H1 (cell line): ENCODE measurements around the gene GZMM.

Experiments used
- ATF3 ChIP-seq: IDR thresholded peaks from 2 replicates; pipeline ENCODE4 v1.6.1; 2011; ENCODE audit warnings: low read depth, mild to moderate bottlenecking, low read length; ENCODE audit not compliant: insufficient read depth
- BRCA1 ChIP-seq: IDR thresholded peaks from 2 replicates; pipeline ENCODE4 v1.6.1; 2012; ENCODE audit warnings: low read depth, low read length, improper control_type of control experiment
- CEBPB ChIP-seq: IDR thresholded peaks from 2 replicates; pipeline ENCODE4 v1.6.1; 2012; ENCODE audit warnings: low read depth, low read length
- CTCF ChIP-seq, 3 experiments: IDR thresholded peaks; 1 replicate in 2 of 3; 2 replicates in 1 of 3; pipeline versions ENCODE4 v1.5.1 to v1.6.1; 2011; ENCODE audit warnings: low read length in 3 of 3, mild to moderate bottlenecking in 3 of 3, inconsistent platforms in 2 of 3, low read depth in 1 of 3, moderate library complexity in 1 of 3; ENCODE audit not compliant: insufficient read depth in 1 of 3; ENCODE audit errors: control extremely low read depth in 1 of 3
- EZH2 ChIP-seq: fragments of 200-600 bp; sonication (generic); IDR thresholded peaks from 2 replicates; pipeline ENCODE4 v1.7.1; 2012; ENCODE audit warnings: low read depth, mild to moderate bottlenecking, moderate library complexity, low read length, inconsistent platforms; ENCODE audit not compliant: severe bottlenecking
- GABPA ChIP-seq: IDR thresholded peaks from 2 replicates; pipeline ENCODE4 v1.6.1; 2011; ENCODE audit warnings: mild to moderate bottlenecking, low read length, moderate library complexity, borderline replicate concordance; ENCODE audit not compliant: insufficient read depth
- KDM5A ChIP-seq: fragments of 200-600 bp; IDR thresholded peaks from 2 replicates; pipeline ENCODE4 v1.7.1; 2012; ENCODE audit warnings: mild to moderate bottlenecking, low read length, inconsistent platforms, mixed read lengths
- MAX ChIP-seq: IDR thresholded peaks from 2 replicates; pipeline ENCODE4 v1.6.1; 2012; ENCODE audit warnings: inconsistent platforms
- POLR2AphosphoS5 ChIP-seq: IDR thresholded peaks from 2 replicates; pipeline ENCODE4 v1.6.1; 2011; ENCODE audit warnings: low read depth, low read length
- RAD21 ChIP-seq, 2 experiments: IDR thresholded peaks in 1 of 2; conservative IDR thresholded peaks in 1 of 2; 2 replicates each; pipeline ENCODE4 v1.6.1; 2011; ENCODE audit warnings: low read depth in 2 of 2, low read length in 2 of 2, improper control_type of control experiment in 1 of 2, inconsistent platforms in 1 of 2, mild to moderate bottlenecking in 1 of 2, moderate library complexity in 1 of 2
- RNF2 ChIP-seq: fragments of 200-900, 300-1000 bp; sonication (generic); IDR thresholded peaks from 2 replicates; pipeline ENCODE4 v1.7.1; 2016; ENCODE audit warnings: borderline replicate concordance, low read depth, mild to moderate bottlenecking, antibody characterized with exemption, low read length; ENCODE audit not compliant: poor library complexity, severe bottlenecking; ENCODE audit errors: missing control alignments
- TAF7 ChIP-seq: optimal IDR thresholded peaks from 2 replicates; pipeline ENCODE3; 2011; ENCODE audit warnings: low read depth, mild to moderate bottlenecking, inconsistent platforms, low read length, moderate library complexity, borderline replicate concordance
- TEAD4 ChIP-seq: IDR thresholded peaks from 2 replicates; pipeline ENCODE4 v1.6.1; 2012; ENCODE audit warnings: low read depth, low read length, inconsistent platforms, mixed read lengths
- ZNF274 ChIP-seq: IDR thresholded peaks from 2 replicates; pipeline ENCODE4 v1.7.0; 2012; ENCODE audit warnings: low read length, borderline replicate concordance; ENCODE audit errors: extremely low read depth

GRCh38 chr19:534088-534487, 9.8 kb upstream of the GZMM start:
- 0 out of 4 replicates have a peak, but pooled peaks of 1 of the 3 experiments have one; percentile 6 for TF ChIP-seq CTCF (IDR thresholded peaks at IDR 0.05; ENCODE audit: control extremely low read depth in 1 of 3, insufficient read depth in 1 of 3, low read depth in 1 of 3, low read length in 3 of 3)
- no peak for TF ChIP-seq KDM5A
- no peak for TF ChIP-seq ATF3
- no peak for TF ChIP-seq CEBPB
- no peak for TF ChIP-seq BRCA1
- no peak for TF ChIP-seq RNF2
- no peak for TF ChIP-seq POLR2AphosphoS5
- TF ChIP-seq MAX, result no peak
- no peak for TF ChIP-seq EZH2
- no peak for TF ChIP-seq ZNF274
- no peak for TF ChIP-seq TAF7
- TF ChIP-seq RAD21 (IDR thresholded peaks at IDR 0.05 in 1 of 2, conservative IDR thresholded peaks at IDR 0.05 in 1 of 2; ENCODE audit: low read depth in 2 of 2, low read length in 2 of 2), result no peak
- TF ChIP-seq GABPA, result no peak
- TF ChIP-seq TEAD4, result no peak
